Erythroblast (primary cell): ENCODE results near the gene VARS1.

Experiments
- DNase-seq, 2 experiments: peaks; one replicate each; lab custom pipeline; 2025; lab: John Stamatoyannopoulos, UW
- GATA1 ChIP-seq: IDR thresholded peaks from 2 replicates; pipeline ENCODE4 v1.6.1; 2011; ENCODE audit warnings: low read depth, mild to moderate bottlenecking, control low read depth, low read length, moderate library complexity
- POLR2A ChIP-seq: IDR thresholded peaks from 2 replicates; pipeline ENCODE4 v1.6.1; 2011; ENCODE audit warnings: mild to moderate bottlenecking, low read length

VARS1 gene

GRCh38 chr6:31792090-31792374 is 3.5 kb downstream of the VARS1 start:
- no peak for TF ChIP-seq POLR2A
- TF ChIP-seq GATA1 = no peak
- no peak for DNase-seq

GRCh38 chr6:31791324-31792089 is 4.0 kb downstream of the VARS1 start:
- TF ChIP-seq GATA1 (no peak), POLR2A (no peak)

GRCh38 chr6:31785475-31785874 is 10.1 kb downstream of the VARS1 start:
- TF ChIP-seq GATA1 = no peak
- no peak for TF ChIP-seq POLR2A
- DNase-seq = no peak

More at GRCh38 chr6:31791324-31792089, 4.0 kb downstream of the VARS1 start:
- peak; percentile 52 to 58 for DNase-seq

GRCh38 chr6:31784098-31784925 is 11.2 kb downstream of the VARS1 start:
- TF ChIP-seq GATA1 (no peak), POLR2A (no peak)
- DNase-seq = no peak

GRCh38 chr6:31782126-31782855 is 13.3 kb downstream of the VARS1 start:
- TF ChIP-seq POLR2A (no peak), GATA1 (no peak)

GRCh38 chr6:31781244-31782125 is 14.1 kb downstream of the VARS1 start:
- no peak for TF ChIP-seq GATA1
- no peak for TF ChIP-seq POLR2A

More at GRCh38 chr6:31782126-31782855, 13.3 kb downstream of the VARS1 start:
- DNase-seq = no peak

GRCh38 chr6:31780507-31781243 is 14.9 kb downstream of the VARS1 start:
- TF ChIP-seq POLR2A = no peak
- TF ChIP-seq GATA1 = no peak
- no peak for DNase-seq

More at GRCh38 chr6:31781244-31782125, 14.1 kb downstream of the VARS1 start:
- no peak for DNase-seq

GRCh38 chr6:31779908-31780307 is 15.6 kb downstream of the VARS1 start:
- no peak for DNase-seq
- no peak for TF ChIP-seq POLR2A
- TF ChIP-seq GATA1 = no peak

GRCh38 chr6:31778999-31779885 is 16.3 kb downstream of the VARS1 start:
- no peak for DNase-seq

GRCh38 chr6:31778193-31778592 is 17.4 kb downstream of the VARS1 start:
- TF ChIP-seq GATA1 (no peak), POLR2A (no peak)
- DNase-seq = no peak

More at GRCh38 chr6:31778999-31779885, 16.3 kb downstream of the VARS1 start:
- TF ChIP-seq GATA1 (no peak), POLR2A (no peak)

- no peak for DNase-seq
- TF ChIP-seq POLR2A (no peak), GATA1 (no peak)
Measured at GRCh38 chr6:31777667-31778050, 17.9 kb downstream of the VARS1 start.
